Measurements from ENCODE around the gene IKBIP. TPM values are rescaled to one million over a fixed set of nuclear protein-coding genes. Genes with fewer than 3 reads are reported as not detected.

Gene IKBIP
- total and polyA plus RNA-seq, 9 of the 15 experiments (the other 6 are each of a cell fraction or from before 2014, with no cell fraction given): 3.3 to 19.5 (median 14.9) TPM

GRCh38 chr12:98644712-98645571, at the start of gene IKBIP, which contains the start of gene APAF1 (continued):
- TF ChIP-seq CHD7 (IDR thresholded peaks at IDR 0.05; ENCODE audit: low read depth, low read length) (no peak), CREB1 (IDR thresholded peaks at IDR 0.05) (peak; percentile 57; the same call in 1 of the 2 replicates), CREB1 (CRISPR knock-in tag; IDR thresholded peaks at IDR 0.05) (no peak; the same call in 1 of the 2 replicates), TGIF2 (CRISPR knock-in tag; IDR thresholded peaks at IDR 0.05) (0 out of 2 replicates have a peak, but pooled peaks have one; percentile 8), ZNF24 (IDR thresholded peaks at IDR 0.05) (no peak), NCOA6 (IDR thresholded peaks at IDR 0.05) (peak; percentile 95), ZFX (CRISPR knock-in tag; IDR thresholded peaks at IDR 0.05) (peak; percentile 58; the same call in 1 of the 2 replicates), KAT2B (IDR thresholded peaks at IDR 0.05; ENCODE audit: low read depth, low read length) (no peak), NFXL1 (CRISPR knock-in tag; IDR thresholded peaks at IDR 0.05) (no peak), ZNF586 (CRISPR knock-in tag; conservative IDR thresholded peaks at IDR 0.05) (no peak), HDAC6 (IDR thresholded peaks at IDR 0.05; ENCODE audit: low read depth, low read length) (no peak), NR1H2 (CRISPR knock-in tag; IDR thresholded peaks at IDR 0.05) (no peak; the same call in 1 of the 2 replicates), HMGXB4 (CRISPR knock-in tag; IDR thresholded peaks at IDR 0.05) (no peak), GATAD2B (IDR thresholded peaks at IDR 0.05; ENCODE audit: borderline replicate concordance) (no peak)
- TF ChIP-seq, protein P1, sequence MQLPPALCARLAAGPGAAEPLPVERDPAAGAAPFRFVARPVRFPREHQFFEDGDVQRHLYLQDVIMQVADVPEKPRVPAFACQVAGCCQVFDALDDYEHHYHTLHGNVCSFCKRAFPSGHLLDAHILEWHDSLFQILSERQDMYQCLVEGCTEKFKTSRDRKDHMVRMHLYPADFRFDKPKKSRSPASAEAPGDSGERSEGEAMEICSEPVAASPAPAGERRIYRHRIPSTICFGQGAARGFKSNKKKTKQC (CRISPR knock-in tag; IDR thresholded peaks at IDR 0.05): no peak

All from K562 (cell line).